WTC11 (cell line): ENCODE data around the gene AHSP.
"Not testable (repeated sequence)": the region's sequence is repeated elsewhere in the genome, so short reads cannot be mapped to it uniquely, and the experiment has no call there.

Experiments used
- CTCF ChIP-seq: fragments of 200-600 bp; IDR thresholded peaks from 2 replicates; pipeline ENCODE4 v1.8.0; 2022; ENCODE audit warnings: antibody characterized with exemption
- ETV6 ChIP-seq: sonication (generic); formaldehyde crosslinking; IDR thresholded peaks from 2 replicates; pipeline ENCODE4 v1.8.1; 2022; ENCODE audit warnings: mild to moderate bottlenecking, missing genetic modification reagents
- JUN ChIP-seq: sonication (generic); formaldehyde crosslinking; IDR thresholded peaks from 2 replicates; pipeline ENCODE4 v1.8.0; 2023; ENCODE audit warnings: mild to moderate bottlenecking, missing genetic modification reagents
- NR3C1 ChIP-seq: sonication (generic); formaldehyde crosslinking; conservative IDR thresholded peaks from 2 replicates; pipeline ENCODE4 v1.8.1; 2023; ENCODE audit warnings: low read depth, mild to moderate bottlenecking, missing genetic modification reagents
- TP53 ChIP-seq: sonication (generic); formaldehyde crosslinking; IDR thresholded peaks from 2 replicates; pipeline ENCODE4 v1.8.1; 2023; ENCODE audit warnings: mild to moderate bottlenecking, missing genetic modification reagents
- ZNF671 ChIP-seq: fragments of 250-450 bp; sonication (Bioruptor Pico); IDR thresholded peaks from 2 replicates; pipeline ENCODE4 v1.8.0; 2021; ENCODE audit warnings: mild to moderate bottlenecking
- TF ChIP-seq, protein P1 (sequence below): sonication (generic); formaldehyde crosslinking; IDR thresholded peaks from 2 replicates; pipeline ENCODE4 v1.8.1; 2023; ENCODE audit warnings: mild to moderate bottlenecking, moderate library complexity, missing genetic modification reagents
- TF ChIP-seq, protein P2 (sequence below): sonication (generic); formaldehyde crosslinking; IDR thresholded peaks from 2 replicates; pipeline ENCODE4 v1.8.1; 2023; ENCODE audit warnings: mild to moderate bottlenecking, missing genetic modification reagents, moderate library complexity

DNA sequence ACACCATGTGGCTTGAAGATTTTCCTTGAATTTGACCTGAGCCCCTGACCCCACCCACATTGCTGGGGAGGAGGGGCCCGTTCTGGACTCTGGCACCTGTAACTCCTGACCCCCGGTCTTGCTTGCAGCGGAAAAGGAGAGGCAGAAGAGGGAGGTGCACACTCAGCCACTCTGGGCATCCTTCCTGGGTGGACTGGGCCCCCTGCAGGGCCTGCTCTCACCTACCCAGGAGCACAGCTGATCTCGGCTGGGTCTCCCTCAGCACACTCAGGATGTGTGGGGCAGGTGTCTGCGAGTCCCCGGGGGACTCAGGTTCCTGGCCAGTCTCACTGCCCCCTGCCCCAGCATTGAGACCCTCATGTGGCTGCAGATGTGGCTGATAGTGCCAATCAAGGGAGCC, 3.9 kb upstream of the AHSP start:
- not testable (repeated sequence) for TF ChIP-seq ZNF671 (CRISPR knock-in tag); NR3C1; TP53 (CRISPR knock-in tag); ETV6 (CRISPR knock-in tag); CTCF; JUN (CRISPR knock-in tag)
- TF ChIP-seq, protein P1, sequence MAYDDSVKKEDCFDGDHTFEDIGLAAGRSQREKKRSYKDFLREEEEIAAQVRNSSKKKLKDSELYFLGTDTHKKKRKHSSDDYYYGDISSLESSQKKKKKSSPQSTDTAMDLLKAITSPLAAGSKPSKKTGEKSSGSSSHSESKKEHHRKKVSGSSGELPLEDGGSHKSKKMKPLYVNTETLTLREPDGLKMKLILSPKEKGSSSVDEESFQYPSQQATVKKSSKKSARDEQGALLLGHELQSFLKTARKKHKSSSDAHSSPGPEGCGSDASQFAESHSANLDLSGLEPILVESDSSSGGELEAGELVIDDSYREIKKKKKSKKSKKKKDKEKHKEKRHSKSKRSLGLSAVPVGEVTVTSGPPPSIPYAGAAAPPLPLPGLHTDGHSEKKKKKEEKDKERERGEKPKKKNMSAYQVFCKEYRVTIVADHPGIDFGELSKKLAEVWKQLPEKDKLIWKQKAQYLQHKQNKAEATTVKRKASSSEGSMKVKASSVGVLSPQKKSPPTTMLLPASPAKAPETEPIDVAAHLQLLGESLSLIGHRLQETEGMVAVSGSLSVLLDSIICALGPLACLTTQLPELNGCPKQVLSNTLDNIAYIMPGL (CRISPR knock-in tag) = not testable (repeated sequence)
- TF ChIP-seq, protein P2, sequence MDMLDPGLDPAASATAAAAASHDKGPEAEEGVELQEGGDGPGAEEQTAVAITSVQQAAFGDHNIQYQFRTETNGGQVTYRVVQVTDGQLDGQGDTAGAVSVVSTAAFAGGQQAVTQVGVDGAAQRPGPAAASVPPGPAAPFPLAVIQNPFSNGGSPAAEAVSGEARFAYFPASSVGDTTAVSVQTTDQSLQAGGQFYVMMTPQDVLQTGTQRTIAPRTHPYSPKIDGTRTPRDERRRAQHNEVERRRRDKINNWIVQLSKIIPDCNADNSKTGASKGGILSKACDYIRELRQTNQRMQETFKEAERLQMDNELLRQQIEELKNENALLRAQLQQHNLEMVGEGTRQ (CRISPR knock-in tag) = not testable (repeated sequence)
